Head of caudate nucleus (tissue), 42 donors: ENCODE data around the gene PTPRG.

Source experiments
- DNase-seq, 42 donors: peaks; one replicate each; pipeline versions ENCODE4 v3.0.0 to v3.0.0-alpha.2; 2020 to 2021; ENCODE audit warnings: mixed read lengths in 7 of 42
- intact Hi-C: fragments of 100-400 bp; cut with DNase I; formaldehyde crosslinking; loops from one replicate; pipeline ENCODE4 v1.15.0; 2022

Gene PTPRG

DNA sequence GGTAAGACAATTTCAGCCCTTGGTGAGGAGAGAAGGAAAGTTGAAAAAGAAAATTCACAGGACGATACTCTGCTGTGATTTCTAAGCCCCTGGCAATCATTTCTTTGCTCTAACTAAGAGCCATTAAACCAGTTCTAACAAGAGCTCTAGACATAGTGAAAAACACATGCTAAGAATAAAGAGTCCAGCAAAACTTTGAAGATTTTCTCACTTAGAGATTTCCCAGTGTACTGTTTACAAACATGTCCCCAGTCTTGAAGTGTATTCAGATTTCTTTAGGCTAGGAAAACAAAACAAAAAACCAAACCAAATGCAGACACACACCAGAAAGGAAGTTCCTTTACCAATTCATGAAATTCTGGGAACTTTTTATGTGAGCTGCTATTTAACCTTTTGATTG, 325.8 kb downstream of the PTPRG start:
- intact Hi-C loops: no loop called here
- DNase-seq: no peak

DNA sequence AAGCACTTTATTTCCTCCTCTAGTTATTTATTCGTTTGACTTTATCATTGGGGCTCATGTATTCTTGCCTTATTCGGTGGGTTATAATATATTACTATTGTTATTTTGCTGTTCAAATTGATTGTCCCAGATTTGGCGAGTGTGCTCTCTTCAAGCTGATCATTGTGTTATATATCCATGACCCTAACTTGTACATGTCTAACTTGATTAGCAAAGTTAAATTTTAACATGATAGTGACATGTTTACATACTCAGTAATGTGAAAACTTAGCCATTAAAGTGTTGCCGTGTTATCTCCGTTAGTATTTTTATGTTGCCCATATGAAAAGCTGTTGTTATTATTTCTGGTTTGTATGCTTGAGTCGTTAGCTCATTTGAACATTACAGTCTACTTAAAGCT, 327.9 kb downstream of the PTPRG start:
- intact Hi-C loops: no loop called here
- DNase-seq: no peak

DNA sequence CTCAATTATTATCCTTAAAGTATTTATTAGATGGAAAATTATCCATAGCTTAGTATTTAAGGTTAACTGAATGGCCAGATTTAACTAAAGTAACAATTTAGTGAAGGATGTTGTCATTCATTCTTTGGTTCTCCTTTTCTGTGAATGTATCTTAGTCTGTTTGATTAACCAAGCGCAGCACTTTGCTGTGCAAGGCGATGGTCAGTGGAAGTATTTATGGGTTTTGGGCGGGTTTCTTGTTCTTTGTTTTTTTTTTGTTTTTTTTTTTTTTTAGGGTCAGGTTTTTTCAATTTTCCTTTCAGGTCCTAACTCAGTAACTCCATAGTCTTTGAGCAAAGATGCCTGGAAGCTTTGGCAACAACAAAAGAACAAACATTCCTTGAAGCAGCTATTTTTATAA, 328.8 kb downstream of the PTPRG start:
- intact Hi-C loops: no loop called here
- no peak for DNase-seq

DNA sequence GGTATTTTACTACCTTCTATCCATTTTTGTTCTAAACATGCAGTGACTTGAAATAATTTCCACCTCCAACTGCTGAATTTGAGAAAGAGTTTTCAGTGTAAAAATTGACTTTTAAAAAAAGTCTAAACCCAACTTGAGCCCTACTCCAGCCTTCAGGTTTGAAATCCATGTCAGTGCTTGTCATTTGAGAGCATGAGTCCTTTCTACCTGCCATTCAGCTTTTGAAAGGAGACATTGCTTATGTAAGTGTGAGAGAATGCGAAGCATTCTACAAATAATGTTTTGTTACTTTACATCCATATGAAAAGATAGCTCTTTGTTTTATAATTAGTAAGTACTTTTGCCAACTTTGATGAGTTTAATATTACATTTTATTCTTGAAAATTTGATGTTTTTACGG, 329.2 kb downstream of the PTPRG start:
- DNase-seq: no peak
- intact Hi-C loops: no loop called here

DNA sequence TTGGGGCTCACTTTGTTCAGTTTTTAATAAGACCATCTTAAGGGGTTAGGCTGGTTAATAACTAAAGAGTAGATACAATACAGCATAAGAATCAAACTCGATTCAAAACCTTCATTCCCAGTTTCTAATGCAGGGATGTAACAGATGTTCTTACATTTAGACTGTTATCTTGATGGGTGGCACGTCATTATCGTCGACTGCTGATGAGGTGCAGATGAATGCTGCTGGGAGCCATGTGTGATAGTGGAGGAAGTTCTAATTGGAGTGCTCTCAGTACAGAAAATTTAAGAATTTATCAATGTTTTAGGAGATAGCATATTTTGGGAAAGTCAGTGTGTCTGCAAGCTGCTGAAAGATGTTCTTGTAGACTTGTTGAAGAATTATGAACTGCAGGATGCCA, 331.5 kb downstream of the PTPRG start:
- no peak for DNase-seq
- intact Hi-C loops: no loop called here

DNA sequence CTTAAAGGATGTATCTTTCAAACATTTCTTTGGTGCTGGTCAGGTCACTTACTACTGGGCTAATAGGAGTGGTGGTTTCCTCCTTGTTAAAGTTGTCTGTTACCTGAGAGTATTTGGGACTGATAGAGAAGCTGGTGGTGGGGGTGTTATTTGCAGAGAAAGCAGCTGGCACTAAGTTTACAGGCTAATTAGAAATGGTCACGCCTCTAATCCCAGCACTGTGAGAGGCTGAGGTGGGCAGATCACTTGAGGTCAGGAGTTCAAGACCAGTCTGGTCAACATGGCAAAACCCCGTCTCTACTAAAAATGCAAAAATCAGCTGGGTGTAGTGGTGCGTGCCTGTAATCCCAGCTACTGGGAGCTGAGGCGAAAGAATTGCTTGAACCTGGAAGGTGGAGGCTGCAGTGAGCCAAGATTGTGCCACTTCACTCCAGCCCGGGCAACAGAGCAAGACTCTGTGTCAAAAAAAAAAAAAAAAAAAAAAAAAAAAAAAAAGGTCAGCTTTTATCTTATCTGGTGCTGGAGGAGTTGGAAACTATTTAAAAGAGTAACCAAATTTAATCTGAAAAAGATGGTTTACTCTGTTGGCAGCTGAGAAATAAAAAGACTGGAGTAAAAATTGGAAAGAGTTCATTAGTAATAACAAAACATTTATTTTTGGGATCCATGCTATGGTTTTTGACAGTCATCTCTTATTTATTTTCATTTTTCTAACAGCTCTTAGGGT, 332.6 kb downstream of the PTPRG start:
- intact Hi-C loops: no loop called here
- DNase-seq: no peak

DNA sequence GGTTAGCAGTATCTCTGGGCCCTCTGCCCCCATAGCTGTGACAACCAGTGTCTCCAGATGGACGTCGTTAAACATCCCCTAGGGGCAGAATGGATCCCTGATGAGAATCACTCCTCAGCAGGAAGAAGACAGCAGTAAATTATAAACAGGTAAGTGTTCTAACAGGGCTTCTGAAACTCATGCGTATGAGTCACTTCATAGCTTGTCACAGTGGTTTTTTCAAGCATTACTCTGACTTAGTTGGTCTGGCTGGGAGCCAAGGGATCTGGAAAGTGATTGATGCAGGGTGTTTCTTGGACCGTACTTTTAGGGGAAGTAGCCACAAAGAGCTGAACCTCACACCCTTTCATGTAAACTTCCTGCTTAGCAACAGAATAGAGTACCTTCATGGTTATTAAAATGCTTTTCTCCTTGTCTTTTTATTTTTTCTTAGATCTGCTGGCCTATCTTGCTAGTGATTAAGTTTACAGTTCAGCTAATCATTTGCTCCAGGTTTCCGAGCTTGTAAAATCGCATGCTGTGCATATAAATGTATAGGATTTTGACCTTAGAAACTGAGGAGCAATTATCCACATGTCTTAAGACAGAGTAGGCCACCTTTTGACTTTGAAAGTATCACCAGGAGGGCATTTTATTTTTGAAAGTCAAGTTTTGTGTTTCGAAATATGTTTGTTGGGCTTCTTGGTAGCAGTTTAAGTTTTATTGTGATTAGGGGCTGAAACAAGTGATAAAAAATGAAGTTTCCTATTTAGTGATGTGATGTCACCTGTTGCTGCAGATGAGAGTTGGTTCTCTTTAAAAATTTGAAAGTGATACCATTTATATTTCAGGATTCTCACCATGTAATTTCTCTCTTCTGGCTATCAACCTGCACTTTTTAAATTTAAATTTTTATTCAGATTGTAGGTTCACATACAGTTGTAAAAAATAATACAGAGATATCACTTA, 333.9 kb downstream of the PTPRG start:
- peak in 32 of 42 donors; percentile 13 to 78 (median 45) for DNase-seq
- intact Hi-C loops: no loop called here

DNA sequence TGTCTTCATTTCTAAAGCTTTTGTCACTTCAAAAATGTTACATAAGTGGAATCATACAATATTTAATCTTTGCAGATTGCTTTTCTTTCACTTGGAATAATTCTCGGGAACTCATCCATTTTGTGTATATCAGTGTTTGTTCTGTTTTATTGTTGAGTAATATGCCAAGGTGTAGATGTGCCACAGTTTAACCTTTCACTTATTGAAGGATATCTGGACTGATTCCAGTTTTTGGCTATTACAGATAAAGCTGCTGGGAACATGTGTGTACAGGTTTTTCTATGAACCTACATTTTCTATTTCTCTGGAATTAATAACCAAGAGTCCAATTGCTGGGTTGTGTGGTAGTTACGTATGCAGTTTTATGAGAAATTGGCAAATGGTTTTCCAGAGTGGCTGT, 334.9 kb downstream of the PTPRG start:
- DNase-seq: no peak
- intact Hi-C loops: no loop called here

DNA sequence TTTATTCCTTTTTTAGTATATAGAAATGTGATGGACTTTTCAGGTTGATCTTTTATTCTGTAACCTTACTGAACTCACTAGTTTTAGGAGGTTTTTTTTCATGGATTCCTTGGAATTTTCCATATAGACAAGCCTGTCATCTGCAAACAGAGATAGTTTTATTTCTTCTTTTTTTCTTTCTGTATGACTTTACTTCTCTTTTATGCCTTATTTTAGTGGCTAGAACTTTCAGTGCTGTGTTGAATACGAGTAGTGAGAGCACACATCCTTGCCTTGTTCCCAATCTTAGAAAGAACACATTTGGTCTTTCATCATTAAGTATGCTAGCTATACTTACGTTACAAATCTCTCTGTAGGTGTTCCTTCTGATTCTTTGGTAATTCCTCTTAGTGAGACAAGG, 336.5 kb downstream of the PTPRG start:
- no peak for DNase-seq
- intact Hi-C loops: no loop called here

DNA sequence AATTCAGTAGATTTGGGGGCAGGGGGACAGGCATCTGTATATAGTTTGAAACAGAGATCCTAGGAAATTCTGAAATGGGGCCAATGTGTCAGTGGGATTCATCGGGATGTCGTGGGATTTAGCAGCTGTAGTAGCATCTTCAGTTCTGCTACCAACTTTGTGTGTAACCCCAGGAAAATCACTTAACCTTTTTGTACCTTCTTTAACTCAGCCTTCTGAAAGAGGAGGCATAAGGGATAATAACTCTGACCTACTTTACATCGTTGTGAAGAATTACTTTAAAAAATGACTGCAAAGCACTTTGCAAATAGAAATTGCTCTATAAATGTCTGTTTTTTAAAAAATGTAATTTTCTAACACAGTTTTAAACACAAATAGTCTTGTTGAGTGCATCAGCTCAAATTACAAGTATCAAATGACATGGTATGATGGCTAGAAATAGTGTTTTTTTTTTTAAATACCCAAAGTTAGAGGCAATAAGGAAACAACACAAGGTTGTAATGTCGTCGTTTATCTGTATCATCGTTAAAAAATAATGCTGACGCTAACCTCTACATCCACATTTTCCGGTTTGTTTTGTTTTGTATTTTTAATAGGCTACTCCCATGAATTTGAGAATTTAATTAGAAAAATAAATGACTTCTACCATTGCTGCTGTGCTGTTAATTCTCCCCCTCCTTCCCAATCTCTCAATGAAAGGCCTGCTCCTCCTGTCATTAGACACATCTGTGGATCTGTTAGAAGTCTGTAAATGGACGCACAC, 338.5 kb downstream of the PTPRG start:
- DNase-seq: no peak
- intact Hi-C loops: no loop called here

DNA sequence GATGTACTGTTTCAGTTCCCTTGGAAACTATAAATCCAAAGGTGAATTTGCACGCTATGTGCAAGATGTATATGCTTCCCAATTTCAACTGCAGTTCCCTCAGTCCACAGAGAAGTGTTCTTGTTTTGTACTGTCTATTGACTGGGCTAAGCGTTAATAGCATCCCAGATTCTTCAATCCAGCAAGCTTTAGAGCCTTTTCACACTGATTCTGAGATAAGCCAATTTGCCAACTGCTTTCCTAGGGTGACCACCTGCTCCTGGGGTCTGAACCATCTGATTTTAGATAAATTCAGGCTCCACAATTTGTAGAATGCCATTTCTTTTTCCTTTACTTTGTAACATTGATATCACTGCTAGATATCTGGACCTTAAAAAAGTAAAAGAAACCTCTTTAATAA, 340.1 kb downstream of the PTPRG start:
- intact Hi-C loops: no loop called here
- no peak for DNase-seq

DNA sequence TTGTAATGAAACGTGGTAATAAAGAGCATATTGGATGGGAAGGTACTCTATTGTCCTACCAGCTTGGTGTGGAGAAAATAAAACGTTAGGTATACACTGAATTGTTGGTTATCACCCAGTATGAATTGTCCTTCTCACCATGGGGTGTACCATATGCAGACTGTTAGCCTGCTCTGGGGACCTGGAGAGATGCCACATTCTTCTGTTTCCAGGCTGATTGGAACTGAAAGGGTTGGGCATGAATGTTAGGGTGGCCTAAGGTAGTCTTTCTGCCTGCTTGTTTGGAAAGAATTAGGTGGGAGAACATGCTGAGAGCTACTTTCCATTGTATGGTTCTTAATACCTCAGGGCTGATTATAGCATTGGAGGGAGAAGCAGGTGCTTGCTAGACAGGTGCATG, 340.6 kb downstream of the PTPRG start:
- DNase-seq: no peak

DNA sequence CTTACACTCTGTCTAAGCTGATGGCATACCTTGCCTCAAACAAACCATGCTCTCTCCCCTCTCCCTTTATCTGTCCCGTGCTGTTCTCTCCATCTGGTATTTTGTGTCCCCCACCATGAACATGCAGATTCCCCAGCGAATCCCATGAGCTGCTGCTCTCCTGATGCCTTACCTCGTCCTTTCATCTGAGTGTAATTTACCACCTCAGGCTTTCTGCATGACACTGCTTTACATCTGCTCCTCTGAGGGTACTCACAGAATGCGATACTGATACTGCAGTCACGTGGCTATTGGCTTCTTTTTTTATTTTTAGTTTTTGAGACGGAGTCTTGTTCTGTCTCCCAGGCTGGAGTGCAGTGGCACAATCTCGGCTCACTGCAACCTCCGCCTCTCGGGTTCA, 341.7 kb downstream of the PTPRG start:
- intact Hi-C loops: no loop called here
- DNase-seq: no peak

More for the DNA sequence above, 340.6 kb downstream of the PTPRG start:
- intact Hi-C loops: no loop called here

DNA sequence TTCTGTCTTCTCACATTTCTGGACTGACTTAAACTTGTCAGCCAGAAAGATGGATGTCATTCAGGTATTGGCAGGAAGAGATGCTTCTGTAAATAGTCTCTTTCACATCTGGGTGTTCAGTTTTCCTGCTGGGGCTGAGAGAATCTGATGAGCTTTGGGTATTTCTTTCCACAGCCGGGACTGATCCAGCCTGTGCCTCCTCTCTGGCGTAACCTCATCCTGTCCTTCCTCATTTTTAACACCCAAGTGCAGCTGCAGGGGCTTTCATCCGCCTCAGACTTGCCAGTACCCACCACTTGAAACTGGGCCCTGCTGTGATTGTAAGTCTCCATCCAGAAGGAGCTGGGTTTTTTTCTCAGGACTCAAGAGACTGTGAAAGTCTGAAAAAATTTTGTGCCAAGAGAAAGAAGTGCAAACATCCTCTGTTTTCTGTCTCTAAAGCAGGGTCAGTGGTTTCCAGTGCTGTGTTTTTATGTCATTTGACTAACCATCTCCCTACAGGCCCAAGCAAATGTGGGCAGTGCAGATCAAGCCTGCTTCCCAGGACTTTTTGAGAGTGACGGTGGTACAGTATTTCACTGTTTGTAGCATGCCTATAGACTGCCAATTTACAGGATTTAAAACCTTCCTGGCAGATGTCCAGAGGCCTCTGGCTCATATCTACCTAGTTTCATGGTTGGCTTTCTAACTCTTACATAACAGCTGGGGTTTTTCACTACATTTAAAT, 342.7 kb downstream of the PTPRG start:
- peak in 18 of 42 donors; percentile 9 to 49 (median 26) for DNase-seq
- intact Hi-C loops: no loop called here

DNA sequence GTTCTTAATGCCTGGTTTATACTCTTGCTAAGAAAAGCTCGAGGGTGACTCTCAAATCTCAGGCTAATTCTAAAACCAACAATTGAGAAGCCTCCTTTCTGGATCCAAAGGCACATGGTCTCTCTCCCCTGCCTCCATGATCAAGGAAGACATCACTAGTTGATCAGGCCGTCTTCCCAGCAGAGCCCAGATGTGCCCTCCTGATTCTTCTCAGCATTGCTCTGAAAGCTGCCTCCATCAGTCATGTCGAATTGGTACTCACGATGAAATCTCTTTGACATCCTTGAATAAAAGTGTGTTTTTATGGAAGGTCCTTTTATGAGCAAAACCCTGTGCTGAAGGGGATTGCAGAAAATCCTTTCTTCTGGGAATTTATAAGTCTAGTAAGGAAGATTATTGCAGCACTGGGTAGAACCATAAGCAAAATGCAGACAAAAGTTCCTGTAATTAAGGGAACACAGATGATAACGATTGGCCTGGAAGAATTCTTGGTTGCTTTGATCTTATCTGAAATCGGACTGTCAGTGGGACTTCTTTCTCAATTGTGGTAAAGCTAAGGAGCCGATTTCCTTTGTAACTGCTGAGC, 345.9 kb downstream of the PTPRG start:
- DNase-seq: no peak
- intact Hi-C loops: no loop called here

DNA sequence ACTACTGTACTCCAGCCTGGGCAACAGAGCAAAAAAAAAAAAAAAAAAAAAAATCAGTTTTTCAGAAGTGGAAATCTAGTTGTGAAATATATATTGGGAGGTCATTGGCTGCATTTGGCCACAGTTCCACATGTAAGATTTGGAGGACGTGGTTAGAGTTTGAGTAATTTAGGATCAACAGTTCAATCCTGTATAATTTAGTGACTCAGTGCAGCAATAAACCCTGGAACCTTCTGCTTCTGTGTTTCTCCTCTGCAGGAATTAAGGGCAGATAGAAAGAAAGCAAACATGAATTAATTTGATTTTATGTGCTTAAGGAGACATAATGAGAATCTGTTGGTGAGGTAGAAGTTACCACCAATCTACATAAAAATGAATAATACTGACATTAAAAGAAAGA, 347.0 kb downstream of the PTPRG start:
- intact Hi-C loops: no loop called here
- DNase-seq: no peak

DNA sequence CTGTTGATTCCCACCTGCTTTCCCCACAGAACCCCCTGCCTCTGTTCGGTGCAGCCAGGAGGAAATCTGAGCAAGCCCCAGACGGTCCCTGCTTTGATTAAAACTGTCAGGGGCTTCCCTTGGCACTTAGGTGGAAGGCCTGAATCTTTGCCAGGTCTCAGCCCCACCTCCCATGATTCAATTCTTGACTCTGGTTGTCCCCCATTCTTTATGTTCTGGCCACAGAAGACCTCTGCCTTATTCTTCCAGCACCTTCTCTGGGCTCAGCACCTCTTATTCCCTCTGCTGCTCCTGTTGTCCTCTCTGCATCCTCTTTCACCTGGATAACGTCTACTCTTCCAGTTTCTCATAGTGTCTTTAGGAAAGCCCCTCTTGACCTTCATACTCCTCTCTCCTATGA, 349.4 kb downstream of the PTPRG start:
- intact Hi-C loops: no loop called here

DNA sequence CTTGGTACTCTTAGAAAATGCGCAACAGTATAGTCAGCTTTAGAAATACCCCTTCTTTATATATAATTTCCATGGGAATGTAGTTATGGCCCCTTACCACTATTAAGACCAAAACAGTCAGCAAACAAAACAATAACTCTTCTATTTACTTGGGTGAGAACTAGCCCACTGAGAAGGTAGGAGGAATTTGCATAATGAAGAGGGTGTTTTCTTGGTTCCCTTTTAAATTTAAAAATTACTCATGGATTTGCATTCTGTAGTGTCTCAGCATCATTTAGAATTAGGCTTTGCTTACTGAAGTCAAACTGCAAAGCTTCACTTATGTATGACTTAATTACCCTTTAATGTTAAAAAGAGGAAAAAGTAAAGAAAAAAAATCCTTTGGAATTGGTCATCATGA, 350.8 kb downstream of the PTPRG start:
- intact Hi-C loops: no loop called here

More for the DNA sequence above, 349.4 kb downstream of the PTPRG start:
- DNase-seq: no peak

DNA sequence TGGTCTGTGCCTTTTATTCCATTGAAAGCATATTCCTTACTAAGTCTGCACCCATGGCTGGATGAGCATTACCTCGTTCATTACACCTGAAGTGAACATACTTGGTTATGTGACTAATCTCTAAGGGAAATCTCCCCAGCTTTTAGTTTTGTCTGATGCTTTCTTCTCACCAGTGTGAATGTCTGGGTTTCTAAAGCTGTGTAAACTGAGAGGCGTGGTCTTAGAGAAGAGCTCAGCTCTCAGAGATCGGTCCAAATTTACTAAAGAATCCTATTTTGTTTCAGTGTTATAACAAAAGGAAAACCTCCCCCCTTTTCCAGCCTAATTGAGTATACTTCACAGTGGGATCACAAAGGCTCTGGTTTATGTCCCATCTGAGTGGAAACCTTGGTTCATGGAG, 352.3 kb downstream of the PTPRG start:
- intact Hi-C loops: no loop called here
- no peak for DNase-seq

More for the DNA sequence above, 350.8 kb downstream of the PTPRG start:
- no peak for DNase-seq
